ENCODE results near the gene D2HGDH. TPM values are rescaled to one million over a fixed set of nuclear protein-coding genes. Genes with fewer than 3 reads are reported as not detected.

D2HGDH gene
- total and polyA plus RNA-seq, 4 donors = 12.2 to 45.3 (median 27.2) TPM

DNA sequence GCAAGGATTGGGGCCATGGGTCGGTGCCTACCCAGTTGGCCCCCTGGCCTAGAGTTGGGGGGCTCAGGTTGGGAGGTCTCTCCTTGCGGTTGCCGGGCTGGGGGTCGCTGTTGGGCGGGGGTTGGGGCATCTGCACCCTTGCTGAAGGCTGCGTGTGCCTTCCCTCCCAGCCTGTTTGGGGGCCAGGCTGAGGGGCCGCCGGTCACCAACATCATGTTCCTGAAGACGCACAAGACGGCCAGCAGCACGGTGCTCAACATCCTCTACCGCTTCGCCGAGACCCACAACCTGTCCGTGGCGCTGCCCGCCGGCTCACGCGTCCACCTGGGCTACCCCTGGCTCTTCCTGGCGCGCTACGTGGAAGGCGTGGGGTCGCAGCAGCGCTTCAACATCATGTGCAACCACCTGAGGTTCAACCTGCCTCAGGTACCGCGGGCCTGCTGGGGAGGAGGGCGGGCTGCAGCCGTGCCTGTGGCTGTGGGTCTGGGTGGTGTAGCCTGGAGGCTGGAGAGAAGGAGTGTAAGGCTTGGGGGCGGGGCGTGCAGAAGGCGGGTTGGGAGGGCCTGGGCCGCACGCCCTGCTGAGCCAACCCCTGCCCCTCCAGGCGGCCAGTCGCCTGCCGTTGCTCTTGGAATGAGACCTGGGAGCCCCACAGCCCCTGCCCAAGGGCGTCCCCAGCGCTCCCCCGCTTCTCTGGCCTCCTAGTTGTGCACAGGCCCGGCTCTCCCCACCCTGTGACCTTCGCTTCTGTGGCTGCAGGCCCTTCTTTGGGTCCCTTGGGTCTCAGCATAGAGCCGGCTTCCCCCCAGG, 67.4 kb downstream of the D2HGDH start:
- 75 to 87% methylated on average over 44 of the region's 44 CpGs for WGBS, 2 donors
- no peak overlapping the region for H3K9ac ChIP-seq (ENCODE audit: insufficient read depth in 1 of 2, low read length in 2 of 2)
- peaks cover 0 to 21% (median 8%) of the 10 kb centered on the region in 5 donors for H3K4me1 ChIP-seq (ENCODE audit: control insufficient read depth in 5 of 5, insufficient read depth in 5 of 5, low read length in 5 of 5)
- TF ChIP-seq, protein P1, sequence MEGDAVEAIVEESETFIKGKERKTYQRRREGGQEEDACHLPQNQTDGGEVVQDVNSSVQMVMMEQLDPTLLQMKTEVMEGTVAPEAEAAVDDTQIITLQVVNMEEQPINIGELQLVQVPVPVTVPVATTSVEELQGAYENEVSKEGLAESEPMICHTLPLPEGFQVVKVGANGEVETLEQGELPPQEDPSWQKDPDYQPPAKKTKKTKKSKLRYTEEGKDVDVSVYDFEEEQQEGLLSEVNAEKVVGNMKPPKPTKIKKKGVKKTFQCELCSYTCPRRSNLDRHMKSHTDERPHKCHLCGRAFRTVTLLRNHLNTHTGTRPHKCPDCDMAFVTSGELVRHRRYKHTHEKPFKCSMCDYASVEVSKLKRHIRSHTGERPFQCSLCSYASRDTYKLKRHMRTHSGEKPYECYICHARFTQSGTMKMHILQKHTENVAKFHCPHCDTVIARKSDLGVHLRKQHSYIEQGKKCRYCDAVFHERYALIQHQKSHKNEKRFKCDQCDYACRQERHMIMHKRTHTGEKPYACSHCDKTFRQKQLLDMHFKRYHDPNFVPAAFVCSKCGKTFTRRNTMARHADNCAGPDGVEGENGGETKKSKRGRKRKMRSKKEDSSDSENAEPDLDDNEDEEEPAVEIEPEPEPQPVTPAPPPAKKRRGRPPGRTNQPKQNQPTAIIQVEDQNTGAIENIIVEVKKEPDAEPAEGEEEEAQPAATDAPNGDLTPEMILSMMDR (IDR thresholded peaks at IDR 0.05; ENCODE audit: control extremely low read depth, extremely low read depth) = no peak
- H3K27ac ChIP-seq (ENCODE audit: low read depth in 1 of 2, low read length in 1 of 2) = no peak overlapping the region
- H3K4me3 ChIP-seq = no peak overlapping the region
- DNase-seq (peak in 1 of 3 donors; percentile 14), ATAC-seq (ENCODE audit: insufficient read depth, low FRiP score) (no peak)
- peaks cover 2 to 12% (median 9%) of the 10 kb centered on the region in 3 donors for H3K27me3 ChIP-seq (ENCODE audit: control insufficient read depth in 3 of 3, insufficient read depth in 3 of 3, low read length in 2 of 3)
- no peaks in the 10 kb centered on the region for H3K36me3 ChIP-seq (ENCODE audit: control insufficient read depth in 4 of 4, insufficient read depth in 4 of 4, low read length in 4 of 4)
- H3K9me3 ChIP-seq (ENCODE audit: control insufficient read depth in 4 of 4, insufficient read depth in 3 of 4, low read length in 3 of 4) = no peaks in the 10 kb centered on the region

DNA sequence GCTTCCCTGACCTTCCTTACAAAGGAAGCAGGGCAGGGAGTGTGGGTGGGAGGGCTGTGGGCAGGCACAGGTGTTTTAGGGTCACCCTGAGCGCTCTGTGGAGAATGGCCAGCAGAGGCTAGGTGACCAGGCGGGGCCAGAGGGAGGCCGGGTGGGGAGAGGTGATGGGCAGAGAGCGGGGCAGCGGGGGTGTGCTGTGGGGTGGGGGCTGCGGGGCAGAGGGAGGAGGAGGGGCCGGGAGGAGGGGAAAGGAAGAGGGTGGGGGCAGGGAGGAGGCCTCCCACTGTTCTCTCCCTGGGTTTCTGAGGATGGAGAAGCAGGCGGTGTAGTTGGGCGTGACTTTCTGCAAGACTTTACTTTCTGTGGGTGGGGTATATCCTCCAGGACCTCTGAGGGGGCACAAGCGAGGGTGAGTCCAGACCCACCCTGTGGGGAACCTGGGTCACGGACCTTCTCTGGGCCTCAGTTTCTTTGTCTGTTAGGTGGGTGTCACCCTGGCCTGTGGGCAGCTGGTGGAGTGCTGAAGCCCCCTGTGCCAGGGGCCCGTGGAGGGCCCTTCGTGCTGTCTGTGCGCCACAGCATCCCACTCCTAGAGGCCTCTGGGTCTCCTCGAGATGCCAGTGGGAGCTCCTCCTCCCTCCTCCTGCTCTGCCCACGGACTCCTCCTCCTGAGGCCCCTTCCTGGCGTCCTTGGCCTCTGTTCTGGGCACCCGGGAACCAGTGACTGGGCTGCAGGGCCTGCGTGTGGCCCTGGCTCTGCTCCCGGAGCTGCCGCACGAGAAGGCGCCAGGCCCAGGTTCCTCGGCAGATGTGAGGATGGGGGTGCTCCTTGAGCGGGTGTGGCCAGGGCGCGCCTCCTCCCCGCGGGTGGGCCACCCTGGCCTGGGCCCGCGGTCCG, 68.2 kb downstream of the D2HGDH start:
- H3K27ac ChIP-seq (ENCODE audit: low read depth in 1 of 2, low read length in 1 of 2) = no peak overlapping the region
- no peaks in the 10 kb centered on the region for H3K36me3 ChIP-seq (ENCODE audit: control insufficient read depth in 4 of 4, insufficient read depth in 4 of 4, low read length in 4 of 4)
- ATAC-seq (ENCODE audit: insufficient read depth, low FRiP score) (no peak), DNase-seq (peak in 1 of 3 donors; percentile 10)
- no peak overlapping the region for H3K4me3 ChIP-seq
- no peak overlapping the region for H3K9ac ChIP-seq (ENCODE audit: insufficient read depth in 1 of 2, low read length in 2 of 2)
- H3K4me1 ChIP-seq (ENCODE audit: control insufficient read depth in 5 of 5, insufficient read depth in 5 of 5, low read length in 5 of 5) = peaks cover 0 to 21% (median 8%) of the 10 kb centered on the region in 5 donors
- H3K9me3 ChIP-seq (ENCODE audit: control insufficient read depth in 4 of 4, insufficient read depth in 3 of 4, low read length in 3 of 4) = no peaks in the 10 kb centered on the region
- WGBS, 2 donors = 56 to 65% methylated on average over 28 to 32 of the region's 32 CpGs
- H3K27me3 ChIP-seq (ENCODE audit: control insufficient read depth in 3 of 3, insufficient read depth in 3 of 3, low read length in 2 of 3) = peaks cover 2 to 12% (median 9%) of the 10 kb centered on the region in 3 donors
- TF ChIP-seq, protein P1 (IDR thresholded peaks at IDR 0.05; ENCODE audit: control extremely low read depth, extremely low read depth) = no peak

DNA sequence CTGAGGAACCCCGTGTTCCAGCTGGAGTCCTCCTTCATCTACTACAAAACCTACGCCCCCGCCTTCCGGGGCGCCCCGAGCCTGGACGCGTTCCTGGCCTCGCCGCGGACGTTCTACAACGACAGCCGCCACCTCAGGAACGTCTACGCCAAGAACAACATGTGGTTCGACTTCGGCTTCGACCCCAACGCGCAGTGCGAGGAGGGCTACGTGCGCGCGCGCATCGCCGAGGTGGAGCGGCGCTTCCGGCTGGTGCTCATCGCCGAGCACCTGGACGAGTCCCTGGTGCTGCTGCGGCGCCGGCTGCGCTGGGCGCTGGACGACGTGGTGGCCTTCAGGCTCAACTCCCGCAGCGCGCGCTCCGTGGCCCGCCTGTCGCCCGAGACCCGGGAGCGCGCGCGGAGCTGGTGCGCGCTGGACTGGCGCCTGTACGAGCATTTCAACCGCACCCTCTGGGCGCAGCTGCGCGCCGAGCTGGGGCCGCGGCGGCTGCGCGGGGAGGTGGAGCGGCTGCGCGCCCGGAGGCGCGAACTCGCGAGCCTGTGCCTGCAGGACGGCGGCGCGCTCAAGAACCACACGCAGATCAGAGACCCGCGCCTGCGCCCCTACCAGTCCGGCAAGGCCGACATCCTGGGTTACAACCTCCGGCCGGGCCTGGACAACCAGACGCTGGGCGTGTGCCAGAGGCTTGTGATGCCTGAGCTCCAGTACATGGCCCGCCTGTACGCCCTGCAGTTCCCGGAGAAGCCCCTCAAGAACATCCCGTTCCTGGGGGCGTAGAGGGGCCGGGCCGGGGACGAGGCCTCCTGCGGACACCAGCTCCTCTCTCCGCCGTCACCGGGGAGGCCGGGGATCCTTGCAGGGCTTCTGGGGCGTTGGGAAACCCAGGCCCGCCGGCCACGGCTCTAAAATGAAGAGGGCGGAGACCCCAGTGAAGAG, 69.2 kb downstream of the D2HGDH start:
- Histone ChIP-seq H3K4me1 (ENCODE audit: control insufficient read depth in 5 of 5, insufficient read depth in 5 of 5, low read length in 5 of 5) (peaks cover 0 to 21% (median 8%) of the 10 kb centered on the region in 5 donors), H3K27me3 (ENCODE audit: control insufficient read depth in 3 of 3, insufficient read depth in 3 of 3, low read length in 2 of 3) (peaks cover 2 to 12% (median 9%) of the 10 kb centered on the region in 3 donors), H3K4me3 (peak overlapping the region; percentile 22), H3K27ac (ENCODE audit: low read depth in 1 of 2, low read length in 1 of 2) (no peak overlapping the region), H3K36me3 (ENCODE audit: control insufficient read depth in 4 of 4, insufficient read depth in 4 of 4, low read length in 4 of 4) (no peaks in the 10 kb centered on the region), H3K9ac (ENCODE audit: insufficient read depth in 1 of 2, low read length in 2 of 2) (no peak overlapping the region), H3K9me3 (ENCODE audit: control insufficient read depth in 4 of 4, insufficient read depth in 3 of 4, low read length in 3 of 4) (no peaks in the 10 kb centered on the region)
- 3% methylated on average over 94 to 109 of the region's 109 CpGs for WGBS, 2 donors
- peak; percentile 46 for ATAC-seq (ENCODE audit: insufficient read depth, low FRiP score)
- peak; percentile 52 to 81 (median 64) for DNase-seq
- TF ChIP-seq, protein P1 (IDR thresholded peaks at IDR 0.05; ENCODE audit: control extremely low read depth, extremely low read depth) = no peak

Data from lung (tissue), 12 donors.